ENCODE measurements around the gene ATP2B1.

Gene ATP2B1

DNA sequence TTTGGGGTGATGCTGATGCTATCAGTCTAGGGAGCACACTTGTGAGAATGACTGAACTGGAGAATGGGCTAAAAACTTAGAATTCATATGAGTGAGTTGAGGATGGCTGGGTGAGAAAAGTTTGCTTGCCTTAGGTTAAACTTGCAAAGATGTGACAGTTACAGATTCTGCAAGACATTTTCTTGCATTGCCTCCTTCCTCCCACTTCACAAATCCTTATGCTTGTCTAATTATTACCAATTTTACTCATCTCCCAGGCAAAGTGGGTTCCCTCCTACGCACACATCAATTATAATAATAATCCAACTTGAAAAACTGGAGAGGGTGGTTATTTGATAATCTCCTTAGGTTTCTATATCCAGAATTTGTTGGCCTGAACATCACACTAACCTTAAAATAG is 50.9 kb downstream of the ATP2B1 start:
- peaks cover 2% of the 10 kb centered on the region; the same call in 1 of the 2 replicates for H3K36me3 ChIP-seq (ENCODE audit: control insufficient read depth, insufficient read depth, low read length)
- no peaks in the 10 kb centered on the region for H3K27me3 ChIP-seq (replicated peaks; ENCODE audit: control insufficient read depth, insufficient read depth, low read length)
- TF ChIP-seq, protein P1, sequence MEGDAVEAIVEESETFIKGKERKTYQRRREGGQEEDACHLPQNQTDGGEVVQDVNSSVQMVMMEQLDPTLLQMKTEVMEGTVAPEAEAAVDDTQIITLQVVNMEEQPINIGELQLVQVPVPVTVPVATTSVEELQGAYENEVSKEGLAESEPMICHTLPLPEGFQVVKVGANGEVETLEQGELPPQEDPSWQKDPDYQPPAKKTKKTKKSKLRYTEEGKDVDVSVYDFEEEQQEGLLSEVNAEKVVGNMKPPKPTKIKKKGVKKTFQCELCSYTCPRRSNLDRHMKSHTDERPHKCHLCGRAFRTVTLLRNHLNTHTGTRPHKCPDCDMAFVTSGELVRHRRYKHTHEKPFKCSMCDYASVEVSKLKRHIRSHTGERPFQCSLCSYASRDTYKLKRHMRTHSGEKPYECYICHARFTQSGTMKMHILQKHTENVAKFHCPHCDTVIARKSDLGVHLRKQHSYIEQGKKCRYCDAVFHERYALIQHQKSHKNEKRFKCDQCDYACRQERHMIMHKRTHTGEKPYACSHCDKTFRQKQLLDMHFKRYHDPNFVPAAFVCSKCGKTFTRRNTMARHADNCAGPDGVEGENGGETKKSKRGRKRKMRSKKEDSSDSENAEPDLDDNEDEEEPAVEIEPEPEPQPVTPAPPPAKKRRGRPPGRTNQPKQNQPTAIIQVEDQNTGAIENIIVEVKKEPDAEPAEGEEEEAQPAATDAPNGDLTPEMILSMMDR (IDR thresholded peaks at IDR 0.05; ENCODE audit: insufficient read depth, low read length, poor library complexity, severe bottlenecking), result no peak
- no peak for DNase-seq (ENCODE audit: extremely low read depth, insufficient read length)
- H3K4me3 ChIP-seq (replicated peaks; ENCODE audit: low read depth, low read length), result no peak overlapping the region

DNA sequence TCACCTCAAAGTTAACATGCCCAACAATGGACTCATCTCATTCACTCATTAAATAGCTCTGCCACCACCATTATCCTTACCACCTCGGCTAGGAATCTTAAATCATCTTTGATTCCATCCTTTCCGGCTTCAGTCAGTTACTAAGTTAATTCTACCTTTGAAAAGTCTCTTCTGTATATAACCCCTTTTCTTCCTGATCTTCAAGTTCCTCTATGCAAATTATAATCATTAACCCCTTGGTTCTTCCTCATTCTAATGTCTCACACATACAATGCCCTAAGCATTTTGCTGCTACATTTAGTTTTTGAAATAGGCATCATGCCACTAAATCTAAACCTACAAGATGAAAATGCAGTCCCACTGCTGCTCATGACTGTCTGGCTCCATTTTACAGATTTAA is 51.6 kb downstream of the ATP2B1 start:
- no peaks in the 10 kb centered on the region for H3K27me3 ChIP-seq (replicated peaks; ENCODE audit: control insufficient read depth, insufficient read depth, low read length)
- DNase-seq (ENCODE audit: extremely low read depth, insufficient read length), result no peak
- H3K36me3 ChIP-seq (ENCODE audit: control insufficient read depth, insufficient read depth, low read length), result peaks cover 2% of the 10 kb centered on the region; the same call in 1 of the 2 replicates
- H3K4me3 ChIP-seq (replicated peaks; ENCODE audit: low read depth, low read length), result no peak overlapping the region
- TF ChIP-seq, protein P1 (IDR thresholded peaks at IDR 0.05; ENCODE audit: insufficient read depth, low read length, poor library complexity, severe bottlenecking), result no peak

DNA sequence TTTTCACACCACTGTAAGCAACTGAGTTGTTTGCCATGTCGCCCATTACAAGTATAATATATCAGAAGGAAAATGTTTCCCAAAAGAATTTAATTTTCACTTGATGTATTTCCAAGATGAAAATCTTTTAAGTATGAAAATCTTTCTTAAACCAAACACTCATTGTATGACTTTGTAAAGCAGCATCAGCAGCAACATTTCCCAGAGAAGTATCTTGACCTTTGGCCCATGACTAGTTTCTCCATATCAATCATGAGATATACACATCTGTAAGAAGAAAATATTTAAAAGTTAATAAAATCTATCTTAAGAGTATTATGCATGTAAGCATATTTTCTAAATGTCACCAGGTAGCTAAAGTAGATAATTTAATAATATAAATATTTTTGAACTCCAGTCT is 52.8 kb downstream of the ATP2B1 start:
- DNase-seq (ENCODE audit: extremely low read depth, insufficient read length), result no peak
- no peak overlapping the region for H3K4me3 ChIP-seq (replicated peaks; ENCODE audit: low read depth, low read length)
- peaks cover 3% of the 10 kb centered on the region for H3K36me3 ChIP-seq (ENCODE audit: control insufficient read depth, insufficient read depth, low read length)
- H3K27me3 ChIP-seq (replicated peaks; ENCODE audit: control insufficient read depth, insufficient read depth, low read length), result no peaks in the 10 kb centered on the region
- TF ChIP-seq, protein P1 (IDR thresholded peaks at IDR 0.05; ENCODE audit: insufficient read depth, low read length, poor library complexity, severe bottlenecking), result no peak

DNA sequence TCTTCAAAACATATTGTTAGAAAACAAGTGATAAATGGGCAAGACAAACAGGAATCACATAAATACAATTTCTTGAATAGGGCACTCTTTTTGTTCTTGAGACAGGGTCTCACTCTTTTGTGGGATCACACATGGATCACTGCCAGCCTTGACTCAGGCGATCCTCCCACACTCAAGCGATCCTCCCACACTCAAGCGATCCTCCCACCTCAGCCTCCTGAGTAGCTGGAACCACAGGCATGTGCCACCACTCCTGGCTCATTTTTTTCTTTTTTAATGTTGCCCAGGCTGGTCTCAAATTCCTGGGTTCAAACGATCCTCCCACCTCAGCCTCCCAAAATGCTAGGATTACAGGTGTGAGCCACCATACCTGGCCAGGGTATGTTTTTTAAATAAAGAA is 57.4 kb downstream of the ATP2B1 start:
- Histone ChIP-seq H3K36me3 (ENCODE audit: control insufficient read depth, insufficient read depth, low read length) (peaks cover 5% of the 10 kb centered on the region), H3K4me3 (replicated peaks; ENCODE audit: low read depth, low read length) (no peak overlapping the region), H3K27me3 (replicated peaks; ENCODE audit: control insufficient read depth, insufficient read depth, low read length) (no peaks in the 10 kb centered on the region)
- no peak for DNase-seq (ENCODE audit: extremely low read depth, insufficient read length)
- TF ChIP-seq, protein P1 (IDR thresholded peaks at IDR 0.05; ENCODE audit: insufficient read depth, low read length, poor library complexity, severe bottlenecking), result no peak

DNA sequence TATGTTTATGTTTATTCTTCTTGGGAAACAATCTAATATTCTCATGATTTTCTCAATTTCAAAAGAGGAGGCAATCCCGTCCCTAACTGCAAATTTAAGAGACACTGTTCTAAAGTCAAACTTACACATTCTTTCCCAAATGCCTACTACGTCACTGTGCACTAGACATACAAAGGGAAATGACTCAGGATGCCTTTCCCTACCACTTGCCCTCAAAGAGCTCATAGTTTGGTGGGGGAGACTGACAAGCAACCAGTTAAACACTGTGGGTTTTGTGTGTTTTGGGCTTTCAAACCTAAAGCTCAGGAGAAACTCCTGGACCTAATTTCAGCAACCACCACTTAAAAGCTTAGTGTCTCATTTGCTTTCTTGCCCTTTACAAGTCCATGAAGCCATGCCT is 58.4 kb downstream of the ATP2B1 start:
- H3K36me3 ChIP-seq (ENCODE audit: control insufficient read depth, insufficient read depth, low read length), result peaks cover 3% of the 10 kb centered on the region
- TF ChIP-seq, protein P1 (IDR thresholded peaks at IDR 0.05; ENCODE audit: insufficient read depth, low read length, poor library complexity, severe bottlenecking), result no peak

DNA sequence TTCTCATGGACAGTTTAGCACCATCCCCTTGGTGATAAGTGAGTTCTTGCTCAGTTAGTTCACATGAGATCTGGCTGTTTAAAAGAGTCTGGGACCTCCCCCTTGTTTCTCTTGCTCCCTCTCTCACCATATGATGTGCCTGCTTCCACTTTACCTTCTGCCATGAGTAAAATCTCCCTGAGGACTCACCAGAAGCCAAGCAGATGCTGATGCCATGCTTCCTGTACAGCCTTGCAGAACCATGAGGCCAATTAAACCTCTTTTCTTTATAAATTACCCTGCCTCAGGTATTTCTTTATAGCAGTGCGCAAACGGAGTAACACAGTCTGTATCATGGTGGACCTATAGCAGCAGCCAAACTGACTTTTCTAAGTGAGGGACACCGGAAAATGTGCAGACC is 58.8 kb downstream of the ATP2B1 start:
- Histone ChIP-seq H3K27me3 (replicated peaks; ENCODE audit: control insufficient read depth, insufficient read depth, low read length) (no peaks in the 10 kb centered on the region), H3K36me3 (ENCODE audit: control insufficient read depth, insufficient read depth, low read length) (peaks cover 3% of the 10 kb centered on the region), H3K4me3 (replicated peaks; ENCODE audit: low read depth, low read length) (no peak overlapping the region)
- DNase-seq (ENCODE audit: extremely low read depth, insufficient read length), result no peak
- TF ChIP-seq, protein P1 (IDR thresholded peaks at IDR 0.05; ENCODE audit: insufficient read depth, low read length, poor library complexity, severe bottlenecking), result no peak

More for the DNA sequence above, 58.4 kb downstream of the ATP2B1 start:
- Histone ChIP-seq H3K27me3 (replicated peaks; ENCODE audit: control insufficient read depth, insufficient read depth, low read length) (no peaks in the 10 kb centered on the region), H3K4me3 (replicated peaks; ENCODE audit: low read depth, low read length) (no peak overlapping the region)
- DNase-seq (ENCODE audit: extremely low read depth, insufficient read length), result no peak
